B cell (primary cell): ENCODE data around the gene RTBDN.

Source experiments
- CTCF ChIP-seq: fragments of 200-600 bp; IDR thresholded peaks from one replicate; pipeline ENCODE4 v1.8.0; 2022; ENCODE audit warnings: antibody characterized with exemption, mild to moderate bottlenecking
- EZH2 ChIP-seq: IDR thresholded peaks from 2 replicates; pipeline ENCODE4 v1.6.1; 2012; ENCODE audit warnings: borderline replicate concordance, low read depth, mild to moderate bottlenecking, moderate library complexity, low read length; ENCODE audit not compliant: insufficient read depth, poor library complexity, severe bottlenecking

- no peak for TF ChIP-seq CTCF
- no peak for TF ChIP-seq EZH2
Measured at GRCh38 chr19:12778017-12778904, 56.1 kb downstream of the RTBDN start.
